MCF 10A (cell line): ENCODE results near the gene CFAP299. TPM values are rescaled to one million over a fixed set of nuclear protein-coding genes. Genes with fewer than 3 reads are reported as not detected.

Experiments
- BruUV-seq: library from RNA; stranded (reverse); fragments of 400-500 nt; replicated peaks from 2 replicates; lab custom pipeline; 2021; lab: Mats Ljungman, UMichigan
- CTCF ChIA-PET: fragments of 300-600 bp; sonication (Branson Sonifier 250); formaldehyde crosslinking; extraction: SDS; loops from one replicate; lab custom pipeline; 2021; ENCODE audit warnings: antibody characterized with exemption, inconsistent platforms; lab: Yijun Ruan, JAX
- POLR2A ChIA-PET: fragments of 300-600, 350-650 bp; sonication (Branson Sonifier 250); formaldehyde crosslinking; extraction: SDS; loops from one replicate; lab custom pipeline; 2020; ENCODE audit warnings: antibody characterized with exemption, inconsistent platforms; lab: Yijun Ruan, JAX
- DNase-seq: peaks from one replicate; pipeline ENCODE4 v3.0.0-alpha.2; 2018; ENCODE audit not compliant: unreplicated experiment
- H3K27ac Mint-ChIP-seq: one replicate; pipeline ENCODE4 v1.8.0; 2022; ENCODE audit warnings: mild to moderate bottlenecking, low read depth, mixed read lengths; ENCODE audit not compliant: unreplicated experiment
- H3K27me3 Mint-ChIP-seq: one replicate; pipeline ENCODE4 v1.8.0; 2022; ENCODE audit warnings: mixed read lengths; ENCODE audit not compliant: insufficient read depth, unreplicated experiment
- H3K36me3 Mint-ChIP-seq: one replicate; pipeline ENCODE4 v1.8.0; 2022; ENCODE audit warnings: mild to moderate bottlenecking, moderate library complexity, mixed read lengths; ENCODE audit not compliant: insufficient read depth, unreplicated experiment
- H3K4me1 Mint-ChIP-seq: one replicate; pipeline ENCODE4 v1.8.0; 2022; ENCODE audit warnings: mixed read lengths; ENCODE audit not compliant: insufficient read depth, unreplicated experiment
- H3K4me3 Mint-ChIP-seq: one replicate; pipeline ENCODE4 v1.8.0; 2022; ENCODE audit warnings: mild to moderate bottlenecking, moderate library complexity, mixed read lengths; ENCODE audit not compliant: unreplicated experiment
- H3K9me3 Mint-ChIP-seq: one replicate; pipeline ENCODE4 v1.8.0; 2022; ENCODE audit warnings: mixed read lengths; ENCODE audit not compliant: unreplicated experiment
- CTCF ChIP-seq: fragments of 200-600 bp; IDR thresholded peaks from one replicate; pipeline ENCODE4 v1.8.0; 2022; ENCODE audit warnings: antibody characterized with exemption, mild to moderate bottlenecking; ENCODE audit not compliant: unreplicated experiment
- intact Hi-C: fragments of 100-400 bp; cut with micrococcal nuclease; formaldehyde crosslinking; loops from 2 replicates; pipeline ENCODE4 v1.14.1; 2022
- total RNA-seq: library from RNA; stranded (reverse); gene quantifications from 2 replicates; pipeline ENCODE4 v1.2.3, GENCODE V29; 2022

The CFAP299 gene
- total RNA-seq, 1 experiment from 2014 or later, result 0.33 TPM

GRCh38 chr4:80388284-80388607 is 52.7 kb downstream of the CFAP299 start:
- CTCF ChIA-PET, result no interaction called here
- Mint-ChIP-seq H3K4me1 (no peaks in the 10 kb centered on the region), H3K36me3 (no peaks in the 10 kb centered on the region), H3K27ac (no peak overlapping the region), H3K27me3 (no peaks in the 10 kb centered on the region), H3K9me3 (no peaks in the 10 kb centered on the region), H3K4me3 (no peak overlapping the region)
- POLR2A ChIA-PET, result no interaction called here
- DNase-seq, result no peak
- intact Hi-C loops, result no loop called here
- BruUV-seq, result no TSS peak
- no peak for TF ChIP-seq CTCF

DNA sequence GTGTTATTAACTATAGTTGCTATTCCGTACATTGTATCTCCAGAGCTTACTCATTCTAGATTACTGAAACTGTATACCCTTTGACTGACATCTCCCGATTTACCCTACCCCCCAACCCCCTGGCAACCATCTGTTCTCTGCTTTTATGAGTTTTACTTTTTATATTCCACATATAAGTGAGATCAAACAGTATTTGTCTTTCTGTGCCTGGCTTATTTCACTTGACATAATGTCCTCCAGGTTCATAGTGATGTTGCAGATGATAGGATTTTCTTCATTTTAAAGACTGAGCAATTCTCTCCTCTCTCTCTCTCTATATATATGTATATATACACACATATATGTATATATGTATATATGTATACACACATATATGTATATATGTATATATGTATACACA is 54.6 kb downstream of the CFAP299 start:
- intact Hi-C loops, result no loop called here
- CTCF ChIA-PET, result no interaction called here
- no peaks in the 10 kb centered on the region for H3K4me1 Mint-ChIP-seq
- H3K4me3 Mint-ChIP-seq, result no peak overlapping the region
- no peaks in the 10 kb centered on the region for H3K27me3 Mint-ChIP-seq
- TF ChIP-seq CTCF, result no peak
- H3K36me3 Mint-ChIP-seq, result no peaks in the 10 kb centered on the region
- H3K27ac Mint-ChIP-seq, result no peak overlapping the region
- POLR2A ChIA-PET, result no interaction called here
- DNase-seq, result no peak
- no peaks in the 10 kb centered on the region for H3K9me3 Mint-ChIP-seq
- no TSS peak for BruUV-seq

- no peaks in the 10 kb centered on the region for H3K9me3 Mint-ChIP-seq
- intact Hi-C loops, result no loop called here
- BruUV-seq, result no TSS peak
- TF ChIP-seq CTCF, result no peak
- ChIA-PET CTCF (interaction anchor here (1.0 kb wide), 1 partner anchor 28 kb away, joined by 3 read pairs; no protein-coding TSS in a partner anchor), POLR2A (no interaction called here)
- peak; percentile 62 for DNase-seq
- no peak overlapping the region for H3K4me3 Mint-ChIP-seq
- H3K36me3 Mint-ChIP-seq, result no peaks in the 10 kb centered on the region
- H3K27ac Mint-ChIP-seq, result no peak overlapping the region
- no peaks in the 10 kb centered on the region for H3K4me1 Mint-ChIP-seq
- no peaks in the 10 kb centered on the region for H3K27me3 Mint-ChIP-seq
Observed at GRCh38 chr4:80393246-80393969, 57.9 kb downstream of the CFAP299 start.

DNA sequence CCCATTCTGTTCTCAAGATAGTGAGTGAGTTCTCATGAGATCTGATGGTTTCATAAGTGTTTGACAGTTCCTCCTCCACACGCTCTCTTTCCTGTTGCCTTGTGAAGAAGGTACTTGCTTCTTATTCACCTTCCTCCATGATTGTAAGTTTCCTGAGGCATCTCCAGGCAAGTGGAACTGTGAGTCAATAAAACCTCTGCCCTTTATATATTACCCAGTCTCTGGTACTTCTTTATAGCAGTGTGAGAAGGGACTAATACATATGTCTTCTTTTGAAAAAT is 58.4 kb downstream of the CFAP299 start:
- POLR2A ChIA-PET, result no interaction called here
- Mint-ChIP-seq H3K4me3 (no peak overlapping the region), H3K4me1 (no peaks in the 10 kb centered on the region), H3K9me3 (no peaks in the 10 kb centered on the region), H3K27me3 (no peaks in the 10 kb centered on the region), H3K27ac (no peak overlapping the region), H3K36me3 (no peaks in the 10 kb centered on the region)
- DNase-seq, result no peak
- no TSS peak for BruUV-seq
- intact Hi-C loops, result no loop called here
- CTCF ChIA-PET, result no interaction called here
- TF ChIP-seq CTCF, result no peak
